GM19240 (cell line): ENCODE data around the gene BEAN1.
"Not testable (repeated sequence)": the region's sequence is repeated elsewhere in the genome, so short reads cannot be mapped to it uniquely, and the experiment has no call there.

Experiments used
- DNase-seq: peaks from one replicate; pipeline ENCODE4 v3.0.0; 2011; ENCODE audit warnings: low spot score; ENCODE audit not compliant: insufficient read length

Gene BEAN1

DNA sequence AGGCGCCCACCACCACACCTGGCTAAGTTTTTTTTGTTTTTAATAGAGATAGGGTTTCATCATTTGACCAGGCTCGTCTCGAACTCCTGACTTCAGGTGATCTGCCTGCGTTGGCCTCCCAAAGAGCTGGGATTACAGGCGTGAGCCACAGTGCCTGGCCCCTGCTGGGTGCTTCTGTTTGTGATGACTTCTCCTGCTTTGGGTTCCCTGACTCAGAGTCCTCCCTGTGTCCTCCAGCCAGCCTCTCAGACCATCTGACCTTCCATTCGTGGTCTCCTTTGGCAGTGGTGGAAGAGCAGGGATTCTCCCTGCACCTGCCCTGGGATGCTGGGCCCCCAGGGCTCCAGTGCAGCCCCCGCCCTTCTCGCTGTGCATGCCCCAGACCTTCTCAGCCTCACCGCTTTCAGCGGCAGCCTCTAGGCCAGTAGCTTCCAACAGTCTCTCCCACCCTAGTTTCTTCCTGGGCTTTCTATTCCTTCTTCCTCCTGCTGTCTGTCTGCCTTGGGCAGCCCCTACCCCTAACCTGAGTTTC, 13.2 kb downstream of the BEAN1 start:
- no peak for DNase-seq

GRCh38 chr16:66440970-66441369, 13.9 kb downstream of the BEAN1 start:
- no peak for DNase-seq

GRCh38 chr16:66441586-66442375, 14.7 kb downstream of the BEAN1 start:
- DNase-seq, result no peak

GRCh38 chr16:66442502-66443268, 15.6 kb downstream of the BEAN1 start:
- no peak for DNase-seq

DNA sequence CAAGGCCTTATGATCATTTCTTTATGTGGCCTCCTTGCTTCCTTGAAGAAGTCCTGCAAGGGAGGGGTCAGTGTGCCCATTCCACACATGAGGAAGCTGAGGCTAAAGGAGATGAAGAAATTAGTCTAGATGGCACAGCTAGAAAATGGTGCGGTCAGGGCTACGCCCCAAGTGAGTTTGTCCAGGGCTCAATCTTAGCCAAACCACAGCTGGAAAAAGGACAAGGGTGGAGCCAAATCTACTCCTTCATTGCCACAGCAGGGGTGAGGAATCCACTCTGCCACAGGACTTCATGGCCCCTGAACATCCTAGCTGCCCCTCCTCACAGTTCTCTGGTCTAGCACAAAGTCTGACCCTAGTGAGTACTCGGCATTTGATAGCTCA, 16.2 kb downstream of the BEAN1 start:
- DNase-seq, result no peak

DNA sequence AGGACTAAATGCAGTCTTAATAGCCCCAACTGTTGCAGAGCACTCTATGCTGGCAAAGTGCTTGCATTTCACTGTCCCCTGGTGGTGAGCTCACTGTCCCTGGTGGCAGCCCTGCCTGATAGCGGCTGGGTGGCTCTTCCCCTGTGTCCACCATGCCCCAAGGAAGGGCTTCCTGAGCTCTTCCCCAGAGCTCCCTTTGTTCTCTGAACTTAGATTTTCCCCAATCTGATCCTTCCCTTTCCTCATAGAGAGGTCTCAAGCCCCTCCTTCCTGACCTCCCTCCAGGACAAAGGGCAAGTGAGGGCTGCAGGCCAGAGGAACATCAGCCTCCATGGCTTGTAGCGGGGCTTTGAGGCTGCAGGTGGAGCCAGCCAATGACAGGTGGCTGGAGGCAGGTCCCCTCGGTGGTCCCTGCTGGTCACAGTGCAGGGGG, 17.0 kb downstream of the BEAN1 start:
- DNase-seq, result no peak

GRCh38 chr16:66446737-66447136, 19.6 kb downstream of the BEAN1 start:
- DNase-seq, result no peak

DNA sequence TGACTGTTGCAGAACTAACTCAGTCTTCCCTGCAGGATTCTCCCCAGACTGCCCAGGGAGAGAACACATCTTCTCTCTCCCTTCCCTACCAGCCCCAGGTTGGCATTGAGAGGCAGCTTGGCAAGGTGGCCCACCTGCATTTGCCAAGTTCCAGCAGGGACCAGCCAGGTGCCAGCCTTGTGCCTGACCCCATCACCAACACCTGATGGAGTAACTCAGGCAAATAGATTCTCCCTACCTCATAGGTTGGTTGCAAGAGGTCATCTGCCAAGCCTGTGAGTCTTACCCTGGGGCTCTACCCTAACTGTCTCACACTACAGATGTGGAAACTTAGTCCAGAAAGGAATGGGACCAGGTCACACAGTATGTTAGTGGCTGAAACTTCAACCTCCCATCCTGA, 20.4 kb downstream of the BEAN1 start:
- DNase-seq, result no peak

GRCh38 chr16:66451548-66451947, 24.5 kb downstream of the BEAN1 start:
- no peak for DNase-seq

GRCh38 chr16:66453230-66453629, 26.1 kb downstream of the BEAN1 start:
- not testable (repeated sequence) for DNase-seq

DNA sequence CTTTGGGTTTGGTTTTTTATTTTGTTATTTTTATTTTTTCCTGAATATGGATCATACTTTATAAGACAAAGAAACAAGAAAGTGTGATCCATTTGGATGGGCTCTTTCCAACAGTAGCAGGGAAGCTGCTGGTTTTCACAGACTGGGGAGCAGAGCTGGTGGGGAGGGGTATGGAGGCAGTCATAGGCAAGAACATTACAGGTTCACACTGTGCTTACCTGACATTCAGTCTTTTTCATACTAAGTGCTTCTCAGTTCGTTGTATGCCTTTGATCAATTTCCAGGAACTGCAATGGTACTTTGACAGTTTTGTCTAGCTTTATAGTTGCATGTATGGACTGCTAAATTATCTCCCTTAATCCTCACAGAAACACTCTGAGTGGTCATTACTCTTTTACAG, 27.7 kb downstream of the BEAN1 start:
- no peak for DNase-seq

DNA sequence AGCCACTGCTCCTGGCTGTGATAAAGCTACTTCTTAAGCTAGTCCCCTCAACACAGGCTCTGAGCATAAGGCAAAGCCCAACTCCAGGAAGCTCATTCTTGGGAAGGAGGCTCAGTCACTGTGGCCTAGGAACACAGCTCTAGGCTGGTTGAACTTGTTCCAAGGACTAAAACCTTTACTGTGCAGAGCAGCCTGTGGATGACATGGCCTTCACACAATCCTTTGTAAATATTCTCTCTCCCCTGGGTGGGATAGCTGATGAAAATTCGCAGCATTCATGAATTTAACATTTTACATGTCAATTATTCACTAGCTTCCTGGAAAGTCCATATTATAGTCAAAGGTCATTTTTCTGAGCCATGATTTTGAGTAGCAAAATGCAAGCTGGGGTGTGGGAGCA, 28.9 kb downstream of the BEAN1 start:
- DNase-seq, result no peak

- no peak for DNase-seq
These were observed 30.8 kb downstream of the BEAN1 start for GRCh38 chr16:66457888-66458287.

- no peak for DNase-seq
These were observed 31.2 kb downstream of the BEAN1 start for GRCh38 chr16:66458292-66458691.

DNA sequence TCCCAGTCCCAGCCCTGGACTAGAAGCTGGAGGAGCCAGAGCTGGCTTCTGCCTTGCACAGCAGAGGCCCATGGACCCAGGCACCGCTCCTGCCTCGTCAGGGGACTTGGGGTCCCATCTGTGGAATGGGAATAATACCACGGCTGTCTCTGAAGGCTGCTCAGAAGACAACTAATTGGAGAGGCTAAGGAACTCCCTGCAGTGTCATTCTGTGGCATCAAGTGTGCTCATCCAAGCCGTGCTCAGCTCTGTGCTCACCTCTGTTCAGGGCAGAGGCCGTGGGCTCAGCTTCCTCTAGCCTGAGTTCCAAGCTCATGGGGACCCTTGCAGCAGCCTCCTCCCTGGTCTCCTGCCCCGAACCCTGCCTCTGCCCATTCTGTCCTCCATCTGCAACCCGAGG, 31.8 kb downstream of the BEAN1 start:
- no peak for DNase-seq

- no peak for DNase-seq
These were observed 32.8 kb downstream of the BEAN1 start for GRCh38 chr16:66459878-66460277.

DNA sequence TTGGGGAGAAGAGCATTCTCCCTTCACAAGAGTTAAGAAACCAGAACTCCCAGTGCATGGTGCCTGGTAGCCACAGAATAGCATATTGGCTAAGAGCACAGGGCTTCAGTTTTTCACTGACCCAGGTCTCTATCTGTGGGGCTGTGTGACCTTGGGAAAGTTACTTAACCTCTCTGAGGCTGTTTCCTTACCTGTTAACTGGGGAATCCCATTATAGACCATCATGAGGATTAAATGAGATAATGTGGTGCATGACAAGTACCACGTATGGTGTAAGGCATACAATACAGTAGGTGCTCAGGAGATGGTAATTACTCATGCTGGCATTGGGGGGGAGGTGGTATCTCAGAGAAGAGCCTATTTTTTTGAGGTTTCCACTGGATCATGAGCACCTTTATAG, 33.6 kb downstream of the BEAN1 start:
- no peak for DNase-seq

- DNase-seq, result no peak
These were observed 35.8 kb downstream of the BEAN1 start for GRCh38 chr16:66462912-66463311.

GRCh38 chr16:66465946-66466345, 38.9 kb downstream of the BEAN1 start:
- DNase-seq, result not testable (repeated sequence)

- not testable (repeated sequence) for DNase-seq
These were observed 39.5 kb downstream of the BEAN1 start for GRCh38 chr16:66466636-66467035.

DNA sequence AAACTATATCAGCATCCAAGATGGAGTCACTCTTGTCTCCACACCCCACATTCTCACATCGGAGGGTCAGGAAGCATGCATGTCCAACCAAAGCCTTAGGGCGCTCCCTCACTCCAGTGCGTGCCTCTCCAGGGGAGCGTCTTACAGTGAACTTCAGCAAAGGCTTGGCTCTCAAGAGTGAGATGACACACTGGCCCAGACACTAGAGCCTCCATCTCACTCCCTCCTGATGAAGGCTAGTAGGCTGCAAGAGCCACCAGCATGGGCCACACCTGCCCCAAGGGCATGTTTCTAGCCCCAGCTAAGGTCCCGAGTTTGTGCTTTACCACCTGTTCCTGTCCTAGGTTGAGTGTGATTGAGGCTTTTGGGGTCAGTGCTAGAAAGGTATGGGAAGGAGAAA, 40.5 kb downstream of the BEAN1 start:
- no peak for DNase-seq

DNA sequence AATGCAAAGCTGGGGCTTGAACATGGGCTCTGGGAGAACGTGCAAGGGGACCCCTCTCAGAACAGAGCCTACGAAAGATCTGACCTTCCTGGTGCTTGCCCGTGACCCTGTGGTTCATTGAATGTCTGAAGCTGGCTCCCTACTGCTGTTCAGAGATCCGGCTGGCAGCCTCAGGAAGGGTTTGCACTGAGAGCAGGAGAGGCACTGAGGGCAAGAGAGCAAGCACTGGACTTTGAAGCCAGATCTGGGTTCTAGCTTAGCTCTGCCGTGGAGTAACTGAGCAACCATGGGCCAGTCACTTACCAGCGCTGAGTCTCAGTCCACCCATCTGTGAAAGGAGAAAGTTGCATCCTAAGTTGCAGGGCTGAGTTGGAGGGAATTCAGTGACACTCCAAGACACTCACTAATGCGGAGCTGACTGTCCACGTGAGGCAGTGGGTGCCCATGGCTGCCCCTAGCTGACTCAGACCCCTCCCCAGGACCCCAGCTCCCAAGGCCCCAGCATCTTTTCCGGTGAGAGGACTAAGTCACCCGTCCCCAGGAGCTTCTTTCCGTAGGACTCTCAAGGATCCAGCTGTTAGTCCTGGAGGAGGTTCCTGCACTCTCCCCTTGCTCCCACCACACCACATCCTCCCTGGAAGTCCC, 41.3 kb downstream of the BEAN1 start:
- DNase-seq, result no peak
